NCI-H187 treated with DMSO at 0.1 percent for 48 hours (cell line): ENCODE results near the gene METTL3.
"Not testable (repeated sequence)": the region's sequence is repeated elsewhere in the genome, so short reads cannot be mapped to it uniquely, and the experiment has no call there.

Experiments used
- DNase-seq: peaks from one replicate; lab custom pipeline; 2025; lab: John Stamatoyannopoulos, UW

The METTL3 gene

GRCh38 chr14:21510735-21511657 is at the start of gene METTL3:
METTL3 (minus strand) TSS chr14:21511340; CDS start chr14:21511223, 117 bp downstream.
- DNase-seq, result peak; percentile 98

DNA sequence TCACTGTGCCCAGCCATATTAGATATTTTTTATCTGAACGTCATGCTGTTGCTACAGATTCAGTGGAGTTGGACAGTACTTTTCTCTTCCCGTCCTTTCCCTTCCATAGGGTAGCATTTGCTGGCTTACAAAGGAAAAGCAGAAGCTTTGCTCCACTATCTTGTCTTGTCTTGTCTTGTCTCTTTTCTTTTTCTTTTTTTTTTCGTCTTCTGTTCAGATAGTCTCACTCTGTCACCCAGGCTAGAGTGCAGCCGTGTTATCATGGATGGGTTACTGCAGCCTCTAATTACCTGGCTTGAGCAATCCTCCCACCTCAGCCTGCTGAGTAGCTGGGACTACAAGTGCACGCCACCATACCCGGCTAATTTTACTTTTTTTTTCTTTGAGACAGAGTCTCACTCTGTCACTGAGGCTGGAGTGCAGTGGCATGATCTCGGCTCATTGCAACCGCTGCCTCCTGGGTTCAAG is 47.6 kb upstream of the METTL3 start:
- DNase-seq, result no peak

- DNase-seq, result peak; percentile 62
These were observed 46.2 kb upstream of the METTL3 start for GRCh38 chr14:21557084-21557901.

GRCh38 chr14:21556378-21557083 is 45.4 kb upstream of the METTL3 start:
- no peak for DNase-seq

DNA sequence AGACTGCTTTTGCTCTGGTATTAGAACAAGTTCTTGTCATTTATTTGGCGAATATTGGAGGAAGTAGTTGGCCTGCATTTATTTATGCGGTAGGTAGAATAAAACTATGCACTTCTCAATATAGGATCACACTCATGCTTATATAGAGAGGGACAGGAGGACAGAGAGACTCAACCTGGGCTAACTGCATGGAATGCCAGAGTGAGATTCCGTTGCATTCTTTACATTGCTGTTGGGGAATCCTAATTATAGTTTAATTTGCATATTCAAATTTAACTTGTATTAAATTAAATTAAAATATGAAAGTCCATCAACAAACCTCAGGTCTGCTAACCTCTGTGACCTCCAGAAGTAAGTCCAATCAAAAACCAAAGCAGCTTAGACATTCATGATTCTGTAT is 42.1 kb upstream of the METTL3 start:
- DNase-seq, result no peak

GRCh38 chr14:21544588-21544987 is 33.4 kb upstream of the METTL3 start:
- not testable (repeated sequence) for DNase-seq

DNA sequence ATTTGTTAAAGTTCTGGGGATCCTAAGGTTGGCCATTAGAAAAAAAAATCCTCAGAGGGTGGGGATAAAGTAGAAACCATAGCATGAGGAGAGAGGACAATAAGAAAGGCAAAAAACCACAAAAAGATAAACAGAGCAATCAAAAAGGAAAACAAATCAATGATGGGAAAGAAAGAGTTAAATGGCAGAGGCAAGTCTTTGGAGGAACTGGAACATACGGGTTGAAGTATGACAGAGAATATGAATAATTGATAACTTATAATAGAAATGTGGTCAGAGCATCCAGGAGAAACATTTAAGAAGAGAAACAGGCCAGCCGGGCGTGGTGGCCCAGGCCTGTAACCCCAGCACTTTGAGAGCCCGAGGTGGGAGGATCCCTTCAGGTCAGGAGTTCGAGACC is 32.8 kb upstream of the METTL3 start:
- DNase-seq, result peak; percentile 34

DNA sequence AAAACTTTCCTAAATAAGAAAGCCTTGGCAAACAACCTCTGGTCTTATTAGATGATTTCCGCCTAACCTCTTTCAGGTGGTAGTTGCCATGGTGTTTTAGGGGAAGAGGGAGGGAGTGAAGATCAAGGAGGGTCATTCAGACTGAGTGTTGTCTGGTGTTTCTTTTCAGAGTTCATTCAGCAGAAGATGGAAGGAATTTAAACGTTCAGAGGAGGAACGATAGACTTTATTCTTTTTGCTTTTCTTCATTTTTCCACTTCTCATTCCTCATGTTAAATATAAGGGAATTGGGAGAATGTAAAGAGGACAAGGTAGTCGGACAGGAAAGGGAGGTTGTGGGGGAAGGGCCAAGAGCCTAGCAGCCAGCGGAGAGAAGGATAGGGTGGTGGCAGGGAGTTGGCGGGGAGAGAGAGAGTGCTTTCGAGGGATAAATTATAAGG is 32.4 kb upstream of the METTL3 start:
- DNase-seq, result no peak

GRCh38 chr14:21541413-21542074 is 30.4 kb upstream of the METTL3 start:
- no peak for DNase-seq

DNA sequence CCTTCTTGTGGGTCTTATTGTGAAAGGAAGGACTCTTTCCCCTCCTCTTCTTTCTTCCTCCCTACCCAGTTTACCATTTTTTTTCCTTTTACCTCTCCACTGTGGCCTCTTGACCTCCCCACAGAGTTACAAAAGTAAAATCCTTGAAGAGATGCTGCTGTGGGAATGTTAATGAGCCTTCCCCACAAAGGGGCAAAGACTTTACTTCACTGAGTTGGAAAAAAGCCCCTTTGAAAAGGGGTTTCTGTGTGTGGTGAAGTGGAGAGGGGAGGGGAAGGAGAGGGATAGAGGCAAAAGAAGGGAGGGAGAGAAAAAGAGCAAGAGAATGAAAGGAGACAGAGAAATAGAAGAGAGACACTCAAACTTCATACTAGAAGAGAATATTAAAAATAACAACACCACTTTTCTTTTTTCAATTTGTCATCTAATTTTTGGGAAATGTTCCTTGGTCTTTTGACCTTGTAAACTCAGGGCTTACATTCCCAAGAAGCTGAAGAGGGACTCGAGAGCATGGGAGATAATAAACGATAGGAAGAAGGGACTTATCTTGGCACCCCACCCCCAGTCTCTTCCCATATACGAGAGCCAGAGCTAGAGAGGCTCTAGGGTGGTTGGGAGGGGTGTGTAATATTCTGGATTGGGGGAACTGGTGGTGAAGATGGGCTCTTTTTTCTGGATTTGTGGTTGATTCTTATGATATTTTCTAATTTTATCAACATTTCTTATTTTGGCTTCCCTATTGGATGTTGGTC is 28.2 kb upstream of the METTL3 start:
- no peak for DNase-seq

DNA sequence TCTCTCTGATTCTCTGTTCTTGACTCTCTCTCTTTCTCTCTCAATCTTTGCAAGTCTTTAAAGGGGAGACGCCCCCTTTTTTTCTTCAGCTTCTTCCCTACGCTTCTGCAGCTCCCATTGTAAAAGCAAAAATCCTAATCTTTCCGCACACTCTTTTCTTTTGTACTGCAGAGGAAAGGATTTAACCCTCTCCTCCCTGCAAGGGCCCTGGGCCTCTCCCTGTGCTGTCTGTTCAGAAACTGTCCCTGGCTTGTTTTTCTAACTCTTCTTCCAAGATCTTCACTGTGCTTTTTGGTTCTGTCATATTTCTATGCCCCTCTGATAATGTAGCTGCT is 25.9 kb upstream of the METTL3 start:
- DNase-seq, result no peak

DNA sequence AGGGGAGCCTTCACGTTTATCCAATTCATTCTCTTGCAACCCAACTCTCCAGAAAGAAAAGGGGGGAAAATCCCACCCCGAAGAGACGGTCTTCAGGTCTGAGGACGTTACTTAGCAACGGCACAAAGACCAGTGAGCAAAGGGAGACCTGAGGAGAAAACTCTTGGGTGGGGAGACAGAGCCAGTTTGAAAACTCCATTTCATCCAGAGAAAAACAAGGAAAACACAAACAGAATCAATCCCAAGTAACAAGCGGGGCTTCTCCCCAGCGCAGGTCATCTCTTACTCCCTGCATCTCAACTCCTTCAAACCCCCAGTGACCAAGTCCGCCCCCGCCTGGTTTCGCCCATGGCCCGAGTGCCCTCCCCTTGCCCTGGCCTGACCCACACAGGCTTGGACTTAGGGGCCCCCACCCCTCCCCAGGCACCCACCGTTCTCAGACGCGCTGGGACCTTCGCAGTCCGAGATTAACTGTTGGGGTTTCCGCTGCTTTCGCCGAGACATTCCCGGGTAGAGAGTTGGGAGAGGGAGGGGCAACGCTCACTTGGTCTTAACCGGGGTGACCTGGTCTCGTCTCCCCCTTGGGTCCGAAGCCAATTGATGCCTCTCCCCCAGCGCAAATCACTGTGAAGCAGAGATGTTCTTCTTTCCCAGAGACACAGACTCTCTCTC is 25.4 kb upstream of the METTL3 start:
- DNase-seq, result no peak

DNA sequence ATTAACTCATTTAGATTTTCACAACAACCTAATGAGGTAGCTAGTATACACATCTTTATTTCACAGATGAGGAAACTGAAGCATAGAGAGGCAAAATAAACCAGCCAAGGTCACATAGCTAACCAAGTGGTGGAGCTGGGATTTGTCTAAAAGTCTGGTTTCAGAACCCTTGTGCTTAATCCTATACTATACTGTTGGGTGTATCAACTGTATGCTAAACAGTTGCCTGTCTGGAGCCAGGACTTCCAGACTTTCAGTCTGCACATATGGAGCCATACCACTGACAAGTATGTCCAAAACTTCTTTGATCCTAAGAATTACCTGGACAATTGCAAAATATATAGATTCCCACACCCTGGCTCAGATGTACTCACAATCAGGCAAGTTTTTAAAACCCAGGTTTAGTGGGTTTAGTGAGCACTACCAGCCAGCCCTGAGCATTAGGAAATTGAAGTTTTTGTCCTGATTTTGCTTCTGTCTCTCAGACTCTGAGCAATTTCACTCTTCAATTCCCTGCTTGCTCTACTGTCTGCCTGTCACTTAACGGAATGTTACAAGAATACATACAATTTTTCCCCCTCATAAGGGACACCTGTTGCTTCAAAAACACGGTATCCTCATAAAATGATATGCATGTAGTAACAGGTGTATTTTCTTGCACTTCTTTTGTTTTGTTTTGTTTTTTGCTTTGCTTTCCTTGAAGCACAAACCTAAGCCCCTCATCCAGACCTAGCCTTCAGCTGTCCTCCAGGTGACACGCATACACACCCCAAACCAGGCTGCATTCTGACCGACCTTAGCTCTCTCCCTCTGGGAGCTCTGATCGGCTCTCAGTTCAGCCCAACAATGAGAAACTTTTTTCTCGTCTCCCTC is 24.6 kb upstream of the METTL3 start:
- no peak for DNase-seq

DNA sequence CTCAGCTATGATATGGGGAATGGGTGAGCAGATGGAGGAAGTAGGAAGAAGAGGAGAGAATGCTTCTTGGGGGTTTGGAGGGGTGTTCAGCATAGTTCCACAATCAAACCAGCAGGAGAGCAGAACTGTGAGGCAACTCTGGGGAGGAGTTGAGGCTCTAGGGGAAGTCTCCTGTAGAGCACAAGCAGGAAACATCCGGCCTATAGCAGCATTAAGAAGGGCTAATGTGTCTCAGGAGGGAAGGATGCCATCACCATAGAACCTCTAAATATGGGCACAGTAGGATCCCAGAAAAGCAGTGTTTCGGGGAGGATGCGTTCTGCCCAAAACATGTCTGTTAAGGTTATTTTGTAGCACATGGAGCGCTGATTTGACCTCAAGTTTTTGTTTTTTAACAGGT is 23.4 kb upstream of the METTL3 start:
- no peak for DNase-seq

- DNase-seq, result no peak
These were observed 22.2 kb upstream of the METTL3 start for GRCh38 chr14:21533294-21533693.

GRCh38 chr14:21529515-21529914 is 18.4 kb upstream of the METTL3 start:
- DNase-seq, result no peak

DNA sequence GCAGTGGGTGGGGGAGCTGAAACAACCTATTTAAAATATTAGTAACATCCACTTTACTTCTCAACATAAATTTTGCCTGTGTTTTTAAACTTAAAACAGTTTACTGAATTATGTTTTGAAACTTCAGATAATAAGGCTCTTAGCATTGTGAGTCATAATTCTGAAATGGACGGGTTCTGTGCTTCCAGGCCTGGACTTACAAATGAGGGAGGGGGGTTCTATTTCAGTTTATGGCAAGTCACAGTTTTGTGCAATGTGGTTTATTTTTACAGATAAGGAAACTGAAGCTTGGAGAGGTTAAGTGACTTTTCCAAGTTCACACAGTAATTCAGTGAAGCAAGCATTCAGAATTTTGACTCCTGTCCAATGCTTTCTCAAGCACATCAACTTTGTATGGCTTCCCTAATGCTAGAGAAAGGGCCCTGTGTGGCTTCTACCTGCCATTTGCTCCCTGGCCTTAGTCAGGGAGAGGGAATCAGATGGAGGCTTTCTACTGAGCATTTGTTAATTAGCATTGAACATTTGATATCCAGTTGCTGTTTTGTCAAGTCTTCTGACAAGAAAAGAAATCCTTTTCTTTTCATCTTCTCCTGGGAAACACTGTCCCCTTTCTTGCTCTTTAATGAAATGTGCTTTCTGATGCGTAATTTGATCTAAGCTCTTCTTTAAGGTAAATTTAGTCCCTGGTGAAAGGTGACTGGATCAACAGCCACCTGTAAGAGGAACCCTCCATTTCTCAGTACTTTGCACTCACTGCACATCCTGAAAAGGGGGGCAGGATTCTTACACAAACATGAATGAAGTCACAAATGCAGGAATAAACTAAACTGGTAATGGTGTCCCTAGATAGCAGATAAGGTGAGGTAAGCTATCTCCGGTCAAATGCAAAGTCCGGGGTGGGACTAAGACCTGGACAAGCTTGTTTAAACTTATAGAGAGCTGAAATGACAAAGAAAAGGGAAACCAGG is 17.5 kb upstream of the METTL3 start:
- peak; percentile 26 for DNase-seq

GRCh38 chr14:21527318-21527679 is 16.2 kb upstream of the METTL3 start:
- no peak for DNase-seq
